ENCODE results near the gene CDKN2C.

DNA sequence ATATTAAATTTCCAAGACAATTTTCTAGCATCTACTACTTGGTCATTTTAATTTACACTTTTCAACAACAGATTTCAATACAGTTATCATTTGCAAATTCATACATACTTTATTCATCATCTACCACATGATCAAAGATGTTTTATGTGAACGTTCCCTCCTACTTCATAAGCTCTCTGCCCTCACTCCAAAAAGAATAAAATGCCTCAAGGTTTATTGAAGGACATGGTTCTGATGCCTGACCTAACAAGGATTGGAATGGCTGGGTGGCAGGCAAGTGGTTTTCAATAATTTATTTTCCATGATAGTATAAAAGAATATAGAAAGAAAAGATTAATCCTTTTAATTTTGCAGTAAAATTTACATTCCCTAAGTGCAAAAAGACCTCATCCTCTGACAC, 5.4 kb downstream of the CDKN2C start:
- no peak for TF ChIP-seq EZH2 (IDR thresholded peaks at IDR 0.05; ENCODE audit: insufficient read depth, poor library complexity, severe bottlenecking)
- no peak for TF ChIP-seq EZH2phosphoT487 (IDR thresholded peaks at IDR 0.05; ENCODE audit: insufficient read depth, low read depth)

All from GM23248 (cell line).